BE2C (cell line): Measurements from ENCODE around the gene NUMBL.

Source experiments
- DNase-seq: peaks from one replicate; pipeline ENCODE4 v3.0.0-alpha.2; 2020
- H3K27me3 ChIP-seq: fragments of 250-450 bp; sonication (Bioruptor Pico); 2 replicates; pipeline ENCODE4 v1.5.1; 2020; ENCODE audit warnings: mild to moderate bottlenecking
- H3K36me3 ChIP-seq: fragments of 250-450 bp; sonication (Bioruptor Pico); 2 replicates; pipeline ENCODE4 v1.5.1; 2020; ENCODE audit warnings: mild to moderate bottlenecking
- H3K4me1 ChIP-seq: fragments of 250-450 bp; sonication (Bioruptor Pico); 2 replicates; pipeline ENCODE4 v1.5.1; 2020
- H3K4me3 ChIP-seq: 2 replicates; pipeline ENCODE4 v1.5.1; 2011; ENCODE audit warnings: low read depth, low read length
- H3K9me3 ChIP-seq: fragments of 250-450 bp; sonication (Bioruptor Pico); 2 replicates; pipeline ENCODE4 v1.5.1; 2020
- CTCF ChIP-seq: IDR thresholded peaks from 2 replicates; pipeline ENCODE4 v1.5.1; 2012; ENCODE audit warnings: mild to moderate bottlenecking, low read depth, low read length

Gene NUMBL

DNA sequence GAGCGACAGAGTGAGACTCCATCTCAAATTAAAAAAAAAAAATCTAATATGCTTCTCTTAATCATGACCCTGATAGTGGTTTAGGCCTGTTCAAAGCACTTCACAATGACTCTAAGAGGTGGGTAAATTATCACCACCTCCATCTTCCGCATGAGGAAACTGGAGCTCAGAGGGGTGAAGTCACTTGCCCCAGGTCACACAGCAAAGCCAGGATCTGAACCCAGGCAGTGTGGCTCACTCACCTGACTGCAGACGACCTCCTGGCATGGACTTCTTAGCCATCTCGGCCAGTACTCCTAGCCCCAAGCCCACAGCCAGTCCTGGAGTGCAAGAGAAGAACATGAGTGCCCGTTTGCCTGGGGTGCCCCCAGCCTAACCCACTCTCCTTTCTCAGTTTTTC lies 19.4 kb upstream of the NUMBL start:
- Histone ChIP-seq H3K9me3 (no peaks in the 10 kb centered on the region), H3K4me3 (no peak overlapping the region), H3K4me1 (no peaks in the 10 kb centered on the region), H3K27me3 (no peaks in the 10 kb centered on the region), H3K36me3 (peaks cover 2% of the 10 kb centered on the region; the same call in 1 of the 2 replicates)
- no peak for DNase-seq
- no peak for TF ChIP-seq CTCF

DNA sequence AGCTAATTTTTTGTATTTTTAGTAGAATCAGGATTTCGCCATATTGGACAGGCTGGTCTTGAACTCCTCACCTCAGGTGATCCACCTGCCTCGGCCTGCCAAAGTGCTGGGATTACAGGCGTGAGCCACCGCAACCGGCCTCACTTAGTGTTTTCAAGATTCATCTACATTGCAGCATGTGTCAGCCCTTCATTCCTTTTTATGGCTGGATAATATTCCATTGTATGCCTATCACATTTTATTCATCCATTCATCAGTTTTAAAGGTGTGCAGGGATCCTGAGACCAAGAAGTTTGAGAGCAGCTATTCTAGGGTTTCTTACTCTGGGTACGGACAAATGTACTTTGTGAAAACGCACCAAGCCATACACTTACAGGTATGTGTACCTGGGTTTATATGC lies 17.2 kb upstream of the NUMBL start:
- Histone ChIP-seq H3K36me3 (peaks cover 5% of the 10 kb centered on the region; the same call in 1 of the 2 replicates), H3K4me3 (no peak overlapping the region), H3K4me1 (no peaks in the 10 kb centered on the region), H3K9me3 (no peaks in the 10 kb centered on the region), H3K27me3 (no peaks in the 10 kb centered on the region)
- TF ChIP-seq CTCF, result no peak
- DNase-seq, result no peak

GRCh38 chr19:40705950-40706619 lies 15.6 kb upstream of the NUMBL start:
- H3K27me3 ChIP-seq, result no peaks in the 10 kb centered on the region
- peaks cover 5% of the 10 kb centered on the region; the same call in 1 of the 2 replicates for H3K36me3 ChIP-seq
- no peaks in the 10 kb centered on the region; the same call in 1 of the 2 replicates for H3K4me1 ChIP-seq
- no peaks in the 10 kb centered on the region for H3K9me3 ChIP-seq
- no peak overlapping the region for H3K4me3 ChIP-seq
- TF ChIP-seq CTCF, result no peak
- DNase-seq, result no peak

DNA sequence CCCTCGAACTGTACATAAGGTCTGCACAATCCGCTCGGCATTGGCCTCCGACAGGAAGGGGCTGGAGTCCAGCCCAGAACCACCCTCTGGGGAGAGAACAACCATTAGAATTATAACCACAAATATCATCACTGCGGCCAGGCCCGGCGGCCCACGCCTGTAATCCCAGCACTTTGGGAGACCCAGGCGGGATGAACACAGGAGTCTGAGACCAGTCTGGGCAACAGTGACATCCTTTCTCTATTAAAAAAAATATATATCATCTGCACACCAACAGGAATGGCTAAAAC lies 14.9 kb upstream of the NUMBL start:
- no peaks in the 10 kb centered on the region for H3K27me3 ChIP-seq
- no peaks in the 10 kb centered on the region; the same call in 1 of the 2 replicates for H3K4me1 ChIP-seq
- no peak for TF ChIP-seq CTCF
- DNase-seq, result no peak
- peaks cover 5% of the 10 kb centered on the region; the same call in 1 of the 2 replicates for H3K36me3 ChIP-seq
- H3K9me3 ChIP-seq, result no peaks in the 10 kb centered on the region
- no peak overlapping the region for H3K4me3 ChIP-seq

- Histone ChIP-seq H3K4me3 (no peak overlapping the region), H3K9me3 (no peaks in the 10 kb centered on the region), H3K27me3 (no peaks in the 10 kb centered on the region), H3K4me1 (no peaks in the 10 kb centered on the region; the same call in 1 of the 2 replicates), H3K36me3 (peaks cover 5% of the 10 kb centered on the region; the same call in 1 of the 2 replicates)
- no peak for DNase-seq
- no peak for TF ChIP-seq CTCF
Measured at GRCh38 chr19:40704491-40705361, 14.3 kb upstream of the NUMBL start.
